GM11168 (cell line): ENCODE data around the gene EIF4E.
"Not testable (repeated sequence)": the region's sequence is repeated elsewhere in the genome, so short reads cannot be mapped to it uniquely, and the experiment has no call there.

Experiments used
- in situ Hi-C: fragments of 300-500 bp; cut with MboI; formaldehyde crosslinking; loops from one replicate; pipeline ENCODE4 v1.12.0; 2022; ENCODE audit warnings: low sequenced_read_pairs; ENCODE audit not compliant: unreplicated experiment

Gene EIF4E

DNA sequence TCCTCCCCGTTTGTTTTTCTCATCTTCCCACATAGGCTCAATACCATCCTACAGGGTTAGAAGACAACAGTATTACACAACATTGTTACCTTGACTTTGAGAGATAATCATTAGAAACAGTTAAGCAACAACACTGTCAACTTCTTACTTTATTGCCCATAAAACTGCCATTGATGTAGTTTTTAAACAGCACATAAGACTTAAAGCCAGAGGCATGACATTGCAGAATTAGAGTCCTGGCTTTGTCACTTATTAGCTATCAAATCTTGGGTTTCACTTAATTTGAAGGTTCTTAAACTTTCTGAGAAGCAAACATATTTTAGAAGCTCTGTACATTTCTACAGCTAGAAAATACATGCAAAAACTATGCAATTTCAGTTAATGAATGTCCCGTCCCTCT is 41.8 kb downstream of the EIF4E start:
- in situ Hi-C loops, result no loop called here

DNA sequence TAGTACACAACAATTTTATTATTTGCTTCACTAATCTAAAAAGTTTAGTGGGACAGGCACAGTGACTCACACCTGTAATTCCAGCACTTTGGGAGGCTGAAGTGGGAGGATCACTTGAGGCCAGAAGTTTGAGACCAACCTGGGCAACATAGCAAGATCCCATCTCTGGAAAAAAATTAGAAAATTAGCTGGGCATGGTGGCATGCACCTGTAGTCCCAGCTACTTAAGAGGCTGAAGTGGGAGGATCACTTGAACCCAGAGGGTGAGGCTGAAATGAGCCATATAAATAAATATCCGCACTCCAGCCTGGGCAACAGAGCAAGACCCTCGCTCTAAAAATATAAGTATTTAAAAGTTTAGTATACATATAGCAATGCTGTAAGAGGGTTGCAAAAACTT is 42.6 kb downstream of the EIF4E start:
- in situ Hi-C loops, result not testable (repeated sequence)

DNA sequence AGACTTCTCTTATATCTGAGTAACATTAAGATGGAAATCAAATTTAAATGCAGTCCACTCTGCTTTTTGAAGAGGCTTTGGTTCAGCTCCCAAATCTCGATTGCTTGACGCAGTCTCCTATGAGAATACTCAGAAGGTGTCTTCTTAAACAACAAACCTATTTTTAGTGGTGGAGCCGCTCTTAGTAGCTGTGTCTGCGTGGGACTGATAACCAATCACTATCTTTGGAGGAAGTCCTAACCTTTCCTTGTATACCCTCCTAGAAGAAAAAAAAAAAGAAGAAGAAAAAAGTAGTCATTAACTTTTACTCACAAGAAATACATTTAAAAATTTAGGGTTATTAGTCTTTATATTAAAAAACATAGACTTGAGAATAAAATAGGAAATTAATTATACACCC is 48.0 kb downstream of the EIF4E start:
- in situ Hi-C loops, result not testable (repeated sequence)

DNA sequence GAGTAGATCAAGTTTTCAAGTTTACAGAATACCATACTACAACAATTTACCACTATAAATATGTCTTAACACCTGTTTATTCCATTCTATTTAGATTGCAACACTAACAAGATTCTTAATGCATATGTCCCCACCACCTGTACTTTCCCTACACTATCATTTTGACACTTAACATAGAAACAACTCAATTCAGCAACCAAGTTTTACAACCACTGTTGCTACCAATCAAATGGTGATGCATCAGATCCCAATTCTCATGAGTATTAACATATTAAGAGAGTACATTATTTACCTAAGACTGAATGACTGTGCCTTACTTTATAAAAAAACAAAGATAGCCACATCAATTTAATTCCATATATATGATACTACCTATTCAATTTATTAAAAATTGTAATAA is 49.4 kb downstream of the EIF4E start:
- in situ Hi-C loops, result no loop called here

DNA sequence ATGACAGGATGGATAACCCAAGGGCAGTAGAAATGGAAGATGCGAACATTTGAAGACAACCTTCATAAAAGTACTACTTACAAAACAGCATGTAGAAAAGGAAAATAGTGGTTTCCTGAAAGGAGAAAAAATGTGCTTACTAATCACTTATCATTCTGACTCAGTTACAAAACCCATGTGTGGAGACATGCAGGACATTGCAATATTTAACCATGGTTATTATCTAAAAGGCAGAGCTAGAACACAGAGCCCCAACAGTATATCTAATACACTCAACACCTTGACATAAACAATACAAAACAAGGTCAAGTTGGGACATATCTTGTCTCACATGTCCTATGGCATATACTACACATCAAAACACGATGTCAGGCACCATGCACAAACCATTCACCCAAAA is 55.9 kb downstream of the EIF4E start:
- in situ Hi-C loops, result no loop called here

DNA sequence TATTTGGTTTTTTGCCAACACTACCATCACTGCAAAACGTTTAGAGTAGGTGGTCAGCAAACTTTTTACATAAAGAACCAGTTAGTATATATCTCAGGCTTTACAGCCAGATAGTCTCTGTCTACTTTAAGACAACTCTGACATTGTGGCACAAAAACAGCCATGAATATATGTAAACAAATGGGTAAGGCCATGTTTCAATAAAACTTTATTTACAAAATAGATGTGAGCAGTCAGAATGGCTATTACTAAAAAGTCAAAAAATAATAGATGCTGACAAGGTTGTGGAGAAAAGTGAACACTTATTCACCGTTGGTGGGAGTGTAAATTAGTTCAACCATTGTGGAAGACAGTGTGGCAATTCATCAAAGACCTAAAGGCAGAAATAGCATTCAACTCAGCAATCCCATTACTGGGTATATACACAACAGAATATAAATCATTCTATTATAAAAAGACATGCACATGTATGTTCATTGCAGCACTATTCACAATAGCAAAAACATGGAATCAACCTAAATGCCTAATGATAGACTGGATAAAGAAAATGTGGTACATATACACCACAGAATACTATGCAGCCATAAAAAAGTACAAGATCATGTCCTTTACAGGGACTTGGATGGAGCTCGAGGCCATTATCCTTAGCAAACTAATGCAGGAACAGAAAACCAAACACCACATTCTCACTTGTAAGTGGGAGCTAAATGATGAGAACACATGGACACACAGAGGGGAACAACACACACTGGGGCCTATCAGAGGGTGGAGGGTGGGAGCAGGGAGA is 56.6 kb downstream of the EIF4E start:
- in situ Hi-C loops, result not testable (repeated sequence)

DNA sequence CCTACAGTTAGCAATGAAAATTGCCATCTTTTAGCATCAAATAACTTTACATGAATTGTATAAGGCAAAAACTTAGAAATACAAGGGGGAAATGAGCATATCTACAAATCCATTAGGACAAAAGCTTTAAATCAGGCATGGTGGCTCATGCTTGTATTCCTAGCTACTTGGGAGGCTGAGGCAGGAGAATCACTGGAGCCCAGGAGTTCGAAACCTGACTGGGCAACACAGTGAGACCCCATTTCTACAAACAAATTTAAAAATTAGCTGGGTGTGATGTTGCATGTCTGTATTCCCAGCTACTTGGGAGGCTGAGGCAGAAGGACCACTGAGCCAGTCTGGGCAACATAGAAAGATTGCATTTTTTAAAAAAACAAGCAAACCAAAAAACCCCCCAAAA is 61.3 kb downstream of the EIF4E start:
- in situ Hi-C loops, result no loop called here

DNA sequence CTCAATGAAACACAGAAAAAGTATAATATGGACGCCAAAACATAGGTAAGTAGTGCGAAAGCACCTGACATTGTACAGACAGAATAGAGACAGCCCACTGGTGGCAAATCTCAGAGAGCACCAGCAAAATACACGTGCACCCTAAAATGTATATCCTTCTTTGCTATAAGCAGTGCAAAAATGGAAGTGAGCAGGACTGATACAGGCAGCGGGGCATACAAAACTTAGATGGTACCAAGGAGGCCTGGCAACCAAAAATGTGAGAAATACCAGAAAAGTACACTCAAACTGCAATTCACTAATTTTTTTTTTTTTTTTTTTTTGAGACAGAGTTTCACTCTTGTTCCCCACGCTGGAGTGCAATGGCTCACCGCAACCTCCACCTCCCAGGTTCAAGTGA is 63.9 kb downstream of the EIF4E start:
- in situ Hi-C loops, result no loop called here

DNA sequence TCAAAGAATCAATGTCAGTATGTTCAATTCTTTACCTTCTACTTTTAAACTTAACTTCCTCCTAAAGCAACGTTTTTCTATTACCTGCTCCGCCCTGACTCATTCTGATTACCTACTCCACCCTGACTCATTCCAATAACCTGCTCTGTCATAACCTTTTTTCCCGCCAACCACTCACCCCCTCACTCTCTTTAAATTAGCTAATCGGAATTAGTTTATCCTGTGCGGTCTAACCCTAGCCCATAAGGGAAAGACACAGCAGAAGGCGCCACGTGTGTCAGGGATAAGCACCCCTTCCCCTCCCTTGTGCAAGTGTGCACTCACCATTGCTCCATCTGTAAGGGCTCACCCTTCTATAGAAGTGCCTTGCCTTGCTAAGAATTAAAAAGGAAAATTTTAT is 64.4 kb downstream of the EIF4E start:
- in situ Hi-C loops, result no loop called here

DNA sequence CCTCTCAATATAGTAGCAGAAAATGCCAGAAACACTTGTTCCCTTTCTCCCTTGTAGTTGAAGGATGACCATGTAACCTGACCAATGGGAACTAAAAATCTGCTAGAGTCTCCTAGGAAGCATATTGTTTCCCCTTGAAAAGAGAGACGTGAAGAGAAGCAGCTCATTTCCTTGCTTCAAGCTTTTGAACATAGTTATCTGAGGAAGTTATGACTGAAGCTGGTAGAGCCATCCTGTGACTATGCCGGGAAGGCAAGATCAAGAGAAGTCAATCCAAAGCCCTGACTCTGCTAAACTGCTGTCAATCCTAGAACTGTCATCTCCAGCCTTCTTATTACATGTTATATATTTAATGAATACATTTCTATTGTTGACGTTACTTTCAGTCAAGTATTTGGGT is 66.6 kb downstream of the EIF4E start:
- in situ Hi-C loops, result no loop called here

DNA sequence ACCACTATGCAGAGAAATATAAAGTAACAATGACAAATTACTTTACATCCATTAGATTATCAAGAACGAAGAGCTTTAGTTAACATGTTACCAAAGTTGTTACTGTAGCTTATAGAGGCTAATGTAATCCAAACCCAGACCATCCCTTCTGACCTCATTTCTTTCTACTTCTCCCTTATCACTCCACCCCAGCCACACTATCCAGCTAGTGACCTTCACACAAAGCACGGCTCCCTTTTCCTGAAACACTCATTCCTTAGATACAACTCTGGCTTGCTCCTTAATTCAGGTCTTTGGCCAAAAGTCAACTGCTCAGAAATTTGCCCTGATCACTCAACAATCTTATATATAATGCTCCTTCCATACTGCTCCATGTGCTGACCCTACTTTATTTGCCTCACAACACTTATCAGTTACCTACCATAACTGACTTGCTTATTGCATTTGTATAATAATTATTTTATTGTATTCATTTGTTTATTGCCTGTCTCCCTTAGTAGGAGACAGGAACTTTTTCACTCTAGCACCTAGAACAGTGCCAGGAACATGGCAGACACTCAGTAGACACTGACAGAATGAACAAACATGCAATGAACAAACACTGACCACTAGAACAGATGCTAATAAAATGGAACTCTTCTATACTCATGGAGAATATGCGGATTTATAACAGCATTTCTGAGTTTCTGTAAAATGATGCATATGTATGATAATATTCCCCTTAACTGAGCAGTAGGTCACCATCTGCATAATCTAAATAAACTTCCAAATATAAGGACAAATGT is 67.6 kb downstream of the EIF4E start:
- in situ Hi-C loops, result no loop called here

DNA sequence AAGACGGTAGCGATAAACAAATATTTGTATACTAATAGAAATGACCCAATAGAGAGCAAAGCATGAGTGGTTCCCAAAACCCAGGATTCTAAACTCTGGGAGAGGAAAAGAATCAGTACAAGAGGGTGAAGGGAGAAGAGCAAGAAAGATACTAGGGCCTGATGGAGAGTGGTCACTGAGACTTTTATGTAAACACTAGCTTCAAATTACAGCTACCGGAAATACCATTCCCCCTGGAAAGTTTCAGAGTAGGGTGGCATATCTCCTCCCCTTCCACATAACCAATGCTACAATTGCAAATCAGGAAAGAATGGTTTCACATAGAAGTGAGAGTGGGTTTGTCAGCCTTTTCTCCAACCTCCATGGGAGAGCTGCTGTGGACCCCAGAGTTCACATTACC is 77.1 kb downstream of the EIF4E start:
- in situ Hi-C loops, result no loop called here

DNA sequence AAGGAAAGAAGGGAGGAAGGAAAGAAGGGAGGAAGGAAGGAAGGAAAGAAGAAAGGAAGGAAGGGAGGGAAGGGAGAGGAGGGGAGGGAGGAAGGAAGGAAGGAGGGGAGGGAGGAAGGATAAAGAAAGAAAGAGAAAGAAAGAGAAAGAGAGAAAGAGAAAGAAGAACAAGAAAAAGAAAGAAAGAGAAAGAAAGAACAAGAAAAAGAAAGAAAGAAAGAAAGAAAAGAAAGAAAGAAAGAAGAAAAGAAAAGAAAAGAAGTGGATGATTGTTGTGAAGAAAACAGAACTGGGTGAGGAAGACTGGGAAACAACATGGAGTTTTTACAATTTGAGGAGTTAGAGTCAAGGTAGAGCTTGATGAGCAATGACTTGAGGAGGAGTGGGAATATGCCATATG is 78.0 kb downstream of the EIF4E start:
- in situ Hi-C loops, result no loop called here

DNA sequence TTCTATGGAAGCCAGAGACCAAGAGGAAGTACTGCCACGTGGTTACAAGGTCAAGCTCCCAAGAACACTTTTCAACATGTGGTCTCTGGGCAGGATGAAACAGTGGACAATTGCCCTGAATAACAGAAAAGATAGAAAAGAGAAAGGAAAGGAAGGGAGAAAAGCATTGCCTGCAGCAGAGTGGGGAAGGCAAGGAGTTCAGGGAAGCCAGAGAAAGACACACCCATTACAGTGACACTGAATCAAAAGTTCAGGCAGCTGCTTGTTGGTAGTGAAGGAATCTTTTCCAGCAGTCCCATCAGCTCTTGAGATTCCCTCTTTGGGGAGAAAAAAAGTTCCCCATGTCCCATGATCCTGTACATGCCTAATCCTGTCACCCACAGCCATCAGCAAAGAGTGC is 80.5 kb downstream of the EIF4E start:
- in situ Hi-C loops, result no loop called here

DNA sequence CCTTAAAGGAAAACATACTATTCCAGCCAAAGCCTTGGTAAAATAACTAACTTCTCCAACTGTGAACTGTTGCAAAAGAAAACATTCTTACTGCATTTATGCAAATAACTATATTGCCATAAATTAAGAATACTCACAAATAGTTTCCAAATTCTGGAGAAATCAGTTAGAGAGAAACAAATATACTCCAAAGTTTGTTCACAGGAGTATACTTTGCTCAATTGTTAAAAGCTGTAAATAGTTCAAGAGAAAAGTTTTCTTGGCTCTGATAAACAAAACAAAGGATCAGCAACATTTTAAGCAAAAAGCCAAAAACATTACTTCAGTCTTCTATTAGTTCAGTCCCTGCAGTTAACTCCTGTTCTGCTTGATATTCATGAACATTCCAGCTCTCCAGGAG is 83.0 kb downstream of the EIF4E start:
- in situ Hi-C loops, result no loop called here

DNA sequence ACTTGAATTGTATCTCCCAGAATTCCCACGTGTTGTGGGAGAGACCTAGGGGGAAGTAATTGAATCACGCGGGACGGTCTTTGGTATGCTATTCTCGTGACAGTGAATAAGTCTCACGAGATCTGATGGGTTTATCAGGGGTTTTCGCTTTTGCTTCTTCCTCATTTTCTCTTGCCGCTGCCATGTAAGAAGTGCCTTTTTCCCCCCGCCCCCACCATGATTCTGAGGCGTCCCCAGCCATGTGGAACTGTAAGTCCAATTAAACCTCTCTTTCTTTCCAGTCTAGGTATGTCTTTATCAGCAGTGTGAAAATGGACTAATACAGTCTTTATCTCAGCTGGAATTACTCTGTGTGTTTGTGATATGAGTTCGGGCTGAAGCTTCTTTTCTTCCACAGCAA is 86.0 kb downstream of the EIF4E start:
- in situ Hi-C loops, result not testable (repeated sequence)

DNA sequence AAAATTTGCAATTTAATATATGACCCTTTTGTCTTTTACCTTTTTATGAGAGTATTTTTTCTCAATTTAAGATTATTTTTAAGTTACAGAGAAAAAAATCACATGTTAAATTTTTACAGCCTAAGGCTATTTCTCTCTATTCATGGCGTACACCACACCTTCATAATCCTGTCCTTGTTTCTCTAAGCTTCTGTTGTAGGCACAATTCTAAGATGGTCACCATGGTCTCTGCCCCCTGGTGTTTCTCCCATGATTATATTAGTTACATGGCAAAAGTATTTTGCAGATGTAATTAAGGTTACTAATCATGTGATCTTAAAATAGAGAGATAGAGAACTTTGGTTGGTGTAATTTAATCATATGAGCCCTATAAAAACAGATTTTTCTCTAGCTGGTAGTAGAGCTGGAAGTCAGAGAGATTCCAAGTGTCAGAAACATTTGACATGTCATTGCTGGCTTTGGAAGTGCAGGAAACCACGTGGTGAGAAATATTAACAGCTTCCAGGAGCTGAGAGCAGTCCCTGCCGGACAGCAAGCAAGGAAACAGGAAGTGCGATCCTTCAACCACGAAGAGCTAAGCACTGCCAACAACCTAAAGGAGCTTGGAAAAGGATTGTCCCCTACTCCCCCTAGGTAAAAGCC is 89.8 kb downstream of the EIF4E start:
- in situ Hi-C loops, result no loop called here

DNA sequence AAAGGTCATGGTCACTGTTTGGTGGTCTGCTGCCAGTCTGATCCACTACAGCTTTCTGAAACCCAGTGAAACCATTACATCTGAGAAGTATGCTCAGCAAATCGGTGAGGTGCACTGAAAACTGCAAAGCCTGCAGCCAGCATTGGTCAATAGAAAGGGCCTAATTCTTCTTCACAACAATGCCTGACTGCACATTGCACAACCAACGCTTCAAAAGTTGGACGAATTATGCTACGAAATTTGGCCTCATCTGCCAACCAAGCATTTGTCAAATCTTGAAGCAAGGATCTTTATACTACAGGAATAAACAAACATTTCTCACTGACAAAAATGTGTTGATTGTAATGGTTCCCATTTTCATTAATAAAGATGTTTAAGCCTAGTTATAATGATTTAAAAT is 90.4 kb downstream of the EIF4E start:
- in situ Hi-C loops, result no loop called here

DNA sequence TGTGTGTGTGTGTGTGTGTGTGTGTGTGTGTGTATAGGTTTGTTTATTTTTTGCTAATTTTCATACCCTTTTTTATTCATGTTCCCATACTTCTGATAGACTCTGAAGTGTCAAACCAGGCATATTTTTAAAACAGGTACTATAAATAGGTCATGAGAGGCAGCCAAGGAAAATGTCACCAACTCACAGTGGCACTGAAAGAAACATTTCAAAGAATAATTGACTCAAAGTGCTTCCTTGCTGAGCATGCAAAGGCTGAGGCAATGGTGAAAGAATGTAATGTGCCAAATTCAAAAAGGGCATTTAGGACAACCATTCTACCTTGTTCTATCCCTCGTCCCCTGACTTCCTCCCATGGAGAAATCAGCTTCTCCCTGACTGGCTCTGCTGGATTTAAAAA is 95.5 kb downstream of the EIF4E start:
- in situ Hi-C loops, result no loop called here

DNA sequence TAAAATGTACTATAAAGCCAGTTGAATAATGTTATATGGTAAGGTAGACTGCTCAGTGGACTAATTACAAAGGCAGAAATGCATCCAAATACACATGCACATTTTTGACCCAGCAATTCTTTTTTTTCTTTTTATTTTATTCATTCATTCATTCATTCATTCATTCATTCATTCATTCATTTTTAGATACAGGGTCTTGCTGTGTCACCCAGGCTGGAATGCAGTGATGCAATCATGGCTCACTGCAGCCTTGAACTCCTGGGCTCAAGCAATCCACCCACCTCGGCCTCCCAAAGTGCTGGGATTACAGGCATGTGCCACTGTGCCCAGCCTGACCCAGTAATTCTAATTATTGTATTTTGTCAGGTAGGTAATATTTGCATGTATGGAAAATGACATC is 97.9 kb downstream of the EIF4E start:
- in situ Hi-C loops, result not testable (repeated sequence)
